ENCODE results near the gene RNF224. TPM values are rescaled to one million over a fixed set of nuclear protein-coding genes. Genes with fewer than 3 reads are reported as not detected.
A peak's percentile ranks its signal among the peaks of the same experiment; 100 is the strongest.

Gene RNF224
- total RNA-seq, 4 donors from 2014 or later: 0.21 TPM; not detected in 3

GRCh38 chr9:137275588-137276472, 48.5 kb downstream of the RNF224 start:
- Histone ChIP-seq H3K4me3 (no peak overlapping the region), H3K27ac (peak overlapping the region; percentile 77 to 78), H3K36me3 (no peaks in the 10 kb centered on the region), H3K27me3 (no peaks in the 10 kb centered on the region), H3K9me3 (no peaks in the 10 kb centered on the region), H3K4me1 (peaks cover 0 to 10% of the 10 kb centered on the region in 2 donors)
- no peak for TF ChIP-seq CTCF (IDR thresholded peaks at IDR 0.05)
- no peak for TF ChIP-seq POLR2A (IDR thresholded peaks at IDR 0.05)
- DNase-seq: no peak
- intact Hi-C loops (cut with DNase I; ENCODE audit: low total_unique reads): no loop called here

- Histone ChIP-seq H3K36me3 (no peaks in the 10 kb centered on the region), H3K4me3 (peak overlapping the region; percentile 18 to 42), H3K27ac (peak overlapping the region; percentile 77 to 78), H3K4me1 (peaks cover 0 to 10% of the 10 kb centered on the region in 2 donors), H3K27me3 (no peaks in the 10 kb centered on the region), H3K9me3 (no peaks in the 10 kb centered on the region)
- intact Hi-C loops (cut with DNase I; ENCODE audit: low total_unique reads): no loop called here
- DNase-seq: peak; percentile 75 to 83
- no peak for TF ChIP-seq POLR2A (IDR thresholded peaks at IDR 0.05)
- TF ChIP-seq CTCF (IDR thresholded peaks at IDR 0.05): no peak
Observed at GRCh38 chr9:137276473-137277328, 49.4 kb downstream of the RNF224 start.

DNA sequence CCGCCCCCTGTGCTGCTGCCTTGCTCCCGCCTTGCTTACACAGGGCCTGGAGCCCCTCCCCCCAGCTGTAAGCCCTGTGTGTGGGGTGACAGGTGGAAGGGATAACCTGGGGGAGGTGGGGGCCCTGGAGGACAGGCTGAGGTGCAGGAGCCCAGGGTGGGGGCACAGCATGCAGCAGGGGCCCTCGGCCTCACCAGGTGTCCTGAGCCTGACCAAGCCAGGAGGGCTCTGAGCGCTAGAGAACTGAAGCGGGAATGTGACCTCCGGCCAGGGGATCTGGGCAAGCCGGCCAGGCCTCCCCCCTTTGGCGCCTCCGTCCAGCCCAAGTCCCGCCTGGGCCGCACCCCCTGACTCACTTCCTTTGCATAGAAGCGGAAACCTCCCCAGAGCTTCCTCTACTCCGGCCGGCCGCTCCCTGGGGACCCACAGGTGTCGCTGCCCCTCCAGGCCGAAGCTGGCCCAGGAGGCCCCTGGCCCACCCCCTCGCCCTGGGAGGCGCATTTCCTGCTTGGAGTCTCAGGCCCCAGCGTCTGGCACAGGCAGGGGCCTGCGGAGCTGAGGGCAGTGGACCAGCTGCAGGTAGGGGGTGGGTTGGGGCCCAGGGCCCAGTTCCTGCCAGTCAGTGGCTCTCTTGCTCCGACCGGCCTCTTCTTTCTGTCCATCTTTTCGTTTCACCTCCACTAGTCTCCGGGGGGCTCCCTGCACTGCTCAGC, 50.2 kb downstream of the RNF224 start, which contains the start of gene TOR4A:
Gene TOR4A (plus strand): TSS at position 398 of the 713 bp plus-strand sequence. CDS start 964 bp downstream, outside the sequence.
- TF ChIP-seq CTCF (IDR thresholded peaks at IDR 0.05) (peak in 1 of 4 experiments; percentile 8), POLR2A (IDR thresholded peaks at IDR 0.05) (peak; percentile 9 to 37)
- peak; percentile 80 to 83 for DNase-seq
- no peaks in the 10 kb centered on the region for H3K27me3 ChIP-seq
- H3K9me3 ChIP-seq: no peaks in the 10 kb centered on the region
- peak within 1 kb of the TSS; percentile 77 to 78 for H3K27ac ChIP-seq
- intact Hi-C loops (cut with DNase I; ENCODE audit: low total_unique reads): no loop called here
- no peaks in the 10 kb centered on the region for H3K36me3 ChIP-seq
- H3K4me1 ChIP-seq: peaks cover 0 to 10% of the 10 kb centered on the region in 2 donors
- peak within 1 kb of the TSS; percentile 18 to 42 for H3K4me3 ChIP-seq

GRCh38 chr9:137278061-137278701, 50.9 kb downstream of the RNF224 start:
- Histone ChIP-seq H3K27me3 (no peaks in the 10 kb centered on the region), H3K9me3 (no peaks in the 10 kb centered on the region), H3K27ac (peak overlapping the region; percentile 77 to 78), H3K4me3 (peak overlapping the region; percentile 18 to 42), H3K36me3 (no peaks in the 10 kb centered on the region), H3K4me1 (peaks cover 0 to 10% of the 10 kb centered on the region in 2 donors)
- intact Hi-C loops (cut with DNase I; ENCODE audit: low total_unique reads): no loop called here
- peak in 1 of 2 donors; percentile 24 for DNase-seq
- TF ChIP-seq POLR2A (IDR thresholded peaks at IDR 0.05) (no peak), CTCF (IDR thresholded peaks at IDR 0.05) (no peak)

Other genes with a start within 250 kb of the RNF224 start
- 100 to 1,000 TPM in 1 of 4 donors, 10 to 100 TPM in 3; 13.5 to 116 (median 58.8) TPM for gene PTGDS, start 250.0 kb upstream of the RNF224 start, total RNA-seq
- 1 to 10 TPM in 1 of 4 donors, under 1 TPM in 3; under 0.01 to 6.9 (median 0.54) TPM for gene LCNL1, start 244.5 kb upstream of the RNF224 start, total RNA-seq
- 10 to 100 TPM; 14.2 to 39.5 (median 18.8) TPM for gene PAXX, start 235.1 kb upstream of the RNF224 start, total RNA-seq
- gene CLIC3, start 230.9 kb upstream of the RNF224 start, total RNA-seq: 1 to 10 TPM in 2 of 4 donors, not detected in 2; 1.5 TPM
- 10 to 100 TPM; 24.8 to 36.9 (median 26.1) TPM for gene ABCA2, start 199.3 kb upstream of the RNF224 start, total RNA-seq
- not detected for gene FUT7, start 195.4 kb upstream of the RNF224 start, total RNA-seq
- gene NPDC1, start 181.3 kb upstream of the RNF224 start, total RNA-seq: 100 to 1,000 TPM in 1 of 4 donors, 10 to 100 TPM in 3; 25.2 to 221 (median 59.2) TPM
- gene ENTPD2, start 173.4 kb upstream of the RNF224 start, total RNA-seq: 10 to 100 TPM in 1 of 4 donors, 1 to 10 TPM in 1, not detected in 2; 2.4 to 11.5 TPM
- gene SAPCD2, start 156.9 kb upstream of the RNF224 start, total RNA-seq: 1 to 10 TPM in 2 of 4 donors, under 1 TPM in 1, not detected in 1; 0.15 to 5.9 (median 1.0) TPM
- 10 to 100 TPM in 1 of 4 donors, 1 to 10 TPM in 2, under 1 TPM in 1; 0.51 to 13.8 (median 5.3) TPM for gene UAP1L1, start 150.0 kb upstream of the RNF224 start, total RNA-seq
- 10 to 100 TPM; 32.9 to 65.0 (median 47.5) TPM for gene MAN1B1, start 140.5 kb upstream of the RNF224 start, total RNA-seq
- 100 to 1,000 TPM in 1 of 4 donors, 10 to 100 TPM in 3; 23.2 to 100 (median 76.8) TPM for gene DPP7, start 112.8 kb upstream of the RNF224 start, total RNA-seq
- gene GRIN1, start 88.3 kb upstream of the RNF224 start, total RNA-seq: not detected
- gene LRRC26, start 57.5 kb upstream of the RNF224 start, total RNA-seq: under 1 TPM in 1 of 4 donors, not detected in 3; 0.29 TPM
- not detected for gene TMEM210, start 55.4 kb upstream of the RNF224 start, total RNA-seq
- 10 to 100 TPM in 3 of 4 donors, 1 to 10 TPM in 1; 6.7 to 65.6 (median 24.9) TPM for gene ANAPC2, start 38.9 kb upstream of the RNF224 start, total RNA-seq
- gene SSNA1, start 38.8 kb upstream of the RNF224 start, total RNA-seq: 10 to 100 TPM; 17.1 to 47.1 (median 40.6) TPM
- 10 to 100 TPM in 1 of 4 donors, 1 to 10 TPM in 2, under 1 TPM in 1; 0.29 to 17.1 (median 5.5) TPM for gene TPRN, start 26.8 kb upstream of the RNF224 start, total RNA-seq
- 10 to 100 TPM; 33.2 to 53.3 (median 38.7) TPM for gene TMEM203, start 21.9 kb upstream of the RNF224 start, total RNA-seq
- 10 to 100 TPM in 1 of 4 donors, 1 to 10 TPM in 1, not detected in 2; 4.5 to 14.9 TPM for gene NDOR1, start 21.8 kb upstream of the RNF224 start, total RNA-seq
- gene RNF208, start 5.3 kb upstream of the RNF224 start, total RNA-seq: 1 to 10 TPM in 1 of 4 donors, not detected in 3; 3.7 TPM
- under 1 TPM in 1 of 4 donors, not detected in 3; 0.34 TPM for gene CYSRT1, start 2.3 kb upstream of the RNF224 start, total RNA-seq
- gene SLC34A3, start 3.4 kb downstream of the RNF224 start, total RNA-seq: under 1 TPM in 1 of 4 donors, not detected in 3; 0.48 TPM
- gene TUBB4B, start 13.8 kb downstream of the RNF224 start, total RNA-seq: 100 to 1,000 TPM in 3 of 4 donors, 10 to 100 TPM in 1; 91.5 to 174 (median 139) TPM
- not detected for gene STPG3, start 23.8 kb downstream of the RNF224 start, total RNA-seq
- 10 to 100 TPM; 17.1 to 46.5 (median 43.2) TPM for gene NELFB, start 27.8 kb downstream of the RNF224 start, total RNA-seq
- gene TOR4A, start 50.2 kb downstream of the RNF224 start, total RNA-seq: 10 to 100 TPM in 3 of 4 donors, 1 to 10 TPM in 1; 2.6 to 12.7 (median 11.5) TPM
- 10 to 100 TPM in 2 of 4 donors, 1 to 10 TPM in 1, under 1 TPM in 1; 0.29 to 16.5 (median 11.4) TPM for gene NRARP, start 74.8 kb downstream of the RNF224 start, total RNA-seq
- 10 to 100 TPM; 11.8 to 49.0 (median 31.5) TPM for gene EXD3, start 195.7 kb downstream of the RNF224 start, total RNA-seq
- gene NOXA1, start 195.9 kb downstream of the RNF224 start, total RNA-seq: 10 to 100 TPM in 1 of 4 donors, 1 to 10 TPM in 2, under 1 TPM in 1; 0.29 to 13.3 (median 3.4) TPM
- under 1 TPM in 1 of 4 donors, not detected in 3; 0.21 TPM for gene ENTPD8, start 213.9 kb downstream of the RNF224 start, total RNA-seq
- 10 to 100 TPM; 17.4 to 40.7 (median 32.1) TPM for gene NSMF, start 231.8 kb downstream of the RNF224 start, total RNA-seq